Neutrophil (primary cell): ENCODE results near the gene TECTA.

Source experiments
- H3K27ac ChIP-seq: fragments of 200-600 bp; sonication (generic); 2 replicates; pipeline ENCODE4 v1.5.1; 2016; ENCODE audit warnings: mild to moderate bottlenecking, moderate library complexity
- H3K27me3 ChIP-seq: fragments of 200-600 bp; sonication (generic); 2 replicates; pipeline ENCODE4 v1.6.0; 2016; ENCODE audit warnings: mild to moderate bottlenecking
- H3K36me3 ChIP-seq: fragments of 200-600 bp; sonication (generic); 2 replicates; pipeline ENCODE4 v1.5.1; 2017
- H3K4me1 ChIP-seq, 2 experiments: fragments of 200-600 bp in 1 of 2; sonication (generic) in 1 of 2; 1 replicate in 1 of 2; 2 replicates in 1 of 2; pipeline versions ENCODE4 v1.5.1 to v1.6.1; 2013 to 2016; ENCODE audit warnings: low read depth in 1 of 2, low read length in 1 of 2, mild to moderate bottlenecking in 1 of 2, moderate library complexity in 1 of 2; ENCODE audit not compliant: control insufficient read depth in 1 of 2, insufficient read depth in 1 of 2
- H3K4me3 ChIP-seq, 2 experiments: fragments of 200-600 bp in 1 of 2; sonication (generic) in 1 of 2; 1 replicate in 1 of 2; 2 replicates in 1 of 2; pipeline ENCODE4 v1.5.1; 2013 to 2016; ENCODE audit warnings: low read depth in 1 of 2, low read length in 1 of 2, mild to moderate bottlenecking in 1 of 2, moderate library complexity in 1 of 2
- H3K9me3 ChIP-seq: fragments of 200-600 bp; sonication (generic); 2 replicates; pipeline ENCODE4 v1.5.1; 2016
- TF ChIP-seq, protein P1 (sequence below): fragments of 200-600 bp; sonication (generic); IDR thresholded peaks from 2 replicates; pipeline ENCODE4 v1.5.1; 2016; ENCODE audit warnings: antibody characterized with exemption

TECTA gene

GRCh38 chr11:121199516-121199915, 98.5 kb downstream of the TECTA start:
- Histone ChIP-seq H3K4me3 (no peak overlapping the region), H3K9me3 (no peaks in the 10 kb centered on the region), H3K27me3 (peaks cover 46% of the 10 kb centered on the region), H3K36me3 (no peaks in the 10 kb centered on the region), H3K4me1 (no peaks in the 10 kb centered on the region), H3K27ac (no peak overlapping the region)
- TF ChIP-seq, protein P1, sequence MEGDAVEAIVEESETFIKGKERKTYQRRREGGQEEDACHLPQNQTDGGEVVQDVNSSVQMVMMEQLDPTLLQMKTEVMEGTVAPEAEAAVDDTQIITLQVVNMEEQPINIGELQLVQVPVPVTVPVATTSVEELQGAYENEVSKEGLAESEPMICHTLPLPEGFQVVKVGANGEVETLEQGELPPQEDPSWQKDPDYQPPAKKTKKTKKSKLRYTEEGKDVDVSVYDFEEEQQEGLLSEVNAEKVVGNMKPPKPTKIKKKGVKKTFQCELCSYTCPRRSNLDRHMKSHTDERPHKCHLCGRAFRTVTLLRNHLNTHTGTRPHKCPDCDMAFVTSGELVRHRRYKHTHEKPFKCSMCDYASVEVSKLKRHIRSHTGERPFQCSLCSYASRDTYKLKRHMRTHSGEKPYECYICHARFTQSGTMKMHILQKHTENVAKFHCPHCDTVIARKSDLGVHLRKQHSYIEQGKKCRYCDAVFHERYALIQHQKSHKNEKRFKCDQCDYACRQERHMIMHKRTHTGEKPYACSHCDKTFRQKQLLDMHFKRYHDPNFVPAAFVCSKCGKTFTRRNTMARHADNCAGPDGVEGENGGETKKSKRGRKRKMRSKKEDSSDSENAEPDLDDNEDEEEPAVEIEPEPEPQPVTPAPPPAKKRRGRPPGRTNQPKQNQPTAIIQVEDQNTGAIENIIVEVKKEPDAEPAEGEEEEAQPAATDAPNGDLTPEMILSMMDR: no peak

GRCh38 chr11:121206810-121207209, 105.8 kb downstream of the TECTA start:
- no peaks in the 10 kb centered on the region for H3K4me1 ChIP-seq
- TF ChIP-seq, protein P1: no peak
- H3K27ac ChIP-seq: no peak overlapping the region
- no peaks in the 10 kb centered on the region for H3K36me3 ChIP-seq
- no peak overlapping the region for H3K4me3 ChIP-seq
- no peaks in the 10 kb centered on the region for H3K9me3 ChIP-seq
- peaks cover 33% of the 10 kb centered on the region for H3K27me3 ChIP-seq

GRCh38 chr11:121207485-121208115, 106.6 kb downstream of the TECTA start:
- H3K36me3 ChIP-seq: no peaks in the 10 kb centered on the region
- H3K9me3 ChIP-seq: no peaks in the 10 kb centered on the region
- TF ChIP-seq, protein P1: no peak
- H3K4me3 ChIP-seq: no peak overlapping the region
- H3K27ac ChIP-seq: no peak overlapping the region
- H3K4me1 ChIP-seq: no peaks in the 10 kb centered on the region
- peaks cover 38% of the 10 kb centered on the region for H3K27me3 ChIP-seq

- Histone ChIP-seq H3K4me3 (no peak overlapping the region), H3K36me3 (no peaks in the 10 kb centered on the region), H3K4me1 (no peaks in the 10 kb centered on the region), H3K27me3 (peaks cover 37% of the 10 kb centered on the region), H3K27ac (no peak overlapping the region), H3K9me3 (no peaks in the 10 kb centered on the region)
- TF ChIP-seq, protein P1: no peak
Measured at GRCh38 chr11:121210445-121211080, 109.5 kb downstream of the TECTA start.

DNA sequence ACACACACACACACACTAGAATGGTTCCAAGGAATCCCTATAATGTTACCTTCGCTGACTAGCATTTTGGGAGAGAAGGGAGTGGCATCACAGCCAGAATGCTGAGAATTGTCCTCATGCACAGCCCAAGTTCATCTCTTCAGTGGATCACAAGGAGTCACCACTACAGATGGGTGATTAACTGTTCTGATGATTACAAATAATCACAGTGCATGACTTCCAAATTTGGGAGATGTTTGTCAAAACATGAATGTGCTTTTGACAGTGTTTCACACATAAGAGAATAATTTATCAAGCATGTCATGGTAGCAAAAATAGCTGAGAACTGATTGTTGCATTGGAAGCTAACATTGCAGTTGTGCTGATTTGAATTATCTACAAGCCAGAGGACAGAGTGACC, 110.6 kb downstream of the TECTA start:
- peaks cover 31% of the 10 kb centered on the region for H3K27me3 ChIP-seq
- TF ChIP-seq, protein P1: no peak
- no peaks in the 10 kb centered on the region for H3K4me1 ChIP-seq

More for the DNA sequence above, 110.6 kb downstream of the TECTA start:
- Histone ChIP-seq H3K36me3 (no peaks in the 10 kb centered on the region), H3K27ac (no peak overlapping the region), H3K9me3 (no peaks in the 10 kb centered on the region), H3K4me3 (no peak overlapping the region)
